ENCODE data around the gene FRMPD1. TPM values are rescaled to one million over a fixed set of nuclear protein-coding genes. Genes with fewer than 3 reads are reported as not detected.

The FRMPD1 gene
- total and polyA plus RNA-seq, 10 of the 15 experiments (the other 5 are each of a cell fraction or from before 2014, with no cell fraction given) = 0.01 to 0.08 (median 0.05) TPM; not detected in 6

- no peak overlapping the region for H3K9ac ChIP-seq (ENCODE audit: control insufficient read depth, insufficient read depth, low read length)
- no peak overlapping the region for H3K4me2 ChIP-seq (ENCODE audit: control insufficient read depth, insufficient read depth)
- TSS peak; percentile 49 for BruUV-seq (replicated peaks)
- FAIRE-seq = no peak
- ATAC-seq = no peak
- no peaks in the 10 kb centered on the region for H3K4me1 ChIP-seq (ENCODE audit: control insufficient read depth, insufficient read depth, low read length)
- H3K4me3 ChIP-seq = no peak overlapping the region
- H2AFZ ChIP-seq (ENCODE audit: control insufficient read depth, low read depth, low read length) = no peak overlapping the region
- H3K79me2 ChIP-seq (ENCODE audit: control insufficient read depth, insufficient read depth, low read length) = peaks cover 8% of the 10 kb centered on the region
- ChIA-PET CTCF (interaction anchor here (0.6 to 1.3 kb wide), 2 partner anchors 19 to 129 kb away, joined by 3 to 5 read pairs; no protein-coding TSS in a partner anchor), SMC1A (ENCODE audit: uncharacterized antibody, unreplicated experiment) (interaction anchor here (0.9 to 1.4 kb wide), 2 partner anchors 33 to 55 kb away, joined by 3 to 4 read pairs; no protein-coding TSS in a partner anchor), POLR2A (no interaction called here), RAD21 (ENCODE audit: unreplicated experiment) (no interaction called here)
- DNase-seq (ENCODE audit: low read depth, low spot score) = no peak
- TF ChIP-seq SMARCA5 (IDR thresholded peaks at IDR 0.05) (no peak), EED (IDR thresholded peaks at IDR 0.05; ENCODE audit: low read depth) (no peak), TAF1 (IDR thresholded peaks at IDR 0.05; ENCODE audit: borderline replicate concordance, low read depth, low read length) (no peak), CBX3 (IDR thresholded peaks at IDR 0.05; ENCODE audit: borderline replicate concordance, low read depth) (no peak), CREM (IDR thresholded peaks at IDR 0.05; ENCODE audit: low read depth) (no peak), CHD1 (IDR thresholded peaks at IDR 0.05; ENCODE audit: low read depth, low read length) (no peak), YY1 (IDR thresholded peaks at IDR 0.05; ENCODE audit: low read depth, low read length) (no peak), ZZZ3 (IDR thresholded peaks at IDR 0.05; ENCODE audit: control insufficient read depth, insufficient read length, low read depth) (no peak), HDGF (IDR thresholded peaks at IDR 0.05) (no peak)
- H4K20me1 ChIP-seq (ENCODE audit: control insufficient read depth, insufficient read depth) = no peaks in the 10 kb centered on the region
- peaks cover 6 to 24% of the 10 kb centered on the region in 2 experiments for H3K36me3 ChIP-seq (ENCODE audit: control insufficient read depth in 2 of 2, insufficient read depth in 2 of 2, low read length in 1 of 2)
- H3K9me3 ChIP-seq (replicated peaks; ENCODE audit: control insufficient read depth, insufficient read depth, low read length) = no peaks in the 10 kb centered on the region
- no peaks in the 10 kb centered on the region for H3K27me3 ChIP-seq (replicated peaks in 1 of 2; ENCODE audit: control insufficient read depth in 2 of 2, insufficient read depth in 2 of 2, low read length in 1 of 2)
- intact Hi-C loops (cut with micrococcal nuclease; ENCODE audit: unreplicated experiment) (no loop called here), in situ Hi-C loops (cut with MboI) (no loop called here)
- no peak overlapping the region for H3K27ac ChIP-seq (ENCODE audit: control insufficient read depth, insufficient read depth)
- 100% methylated on average over 2 of the region's 2 CpGs for WGBS (ENCODE audit: insufficient coverage, insufficient replicate concordance, low lambda C conversion rate, missing lambda C conversion rate)
Observed at GRCh38 chr9:37778534-37778933, 127.8 kb downstream of the FRMPD1 start.

- Histone ChIP-seq H4K20me1 (ENCODE audit: control insufficient read depth, insufficient read depth) (no peaks in the 10 kb centered on the region), H2AFZ (ENCODE audit: control insufficient read depth, low read depth, low read length) (peak overlapping the region; percentile 95), H3K27me3 (replicated peaks in 1 of 2; ENCODE audit: control insufficient read depth in 2 of 2, insufficient read depth in 2 of 2, low read length in 1 of 2) (no peaks in the 10 kb centered on the region), H3K9me3 (replicated peaks; ENCODE audit: control insufficient read depth, insufficient read depth, low read length) (no peaks in the 10 kb centered on the region), H3K36me3 (ENCODE audit: control insufficient read depth in 2 of 2, insufficient read depth in 2 of 2, low read length in 1 of 2) (peaks cover 0 to 8% of the 10 kb centered on the region in 2 experiments; a peak in 2 of 4 replicates), H3K27ac (ENCODE audit: control insufficient read depth, insufficient read depth) (peak overlapping the region; percentile 88), H3K4me2 (ENCODE audit: control insufficient read depth, insufficient read depth) (peak overlapping the region; percentile 71), H3K9ac (ENCODE audit: control insufficient read depth, insufficient read depth, low read length) (peak overlapping the region; percentile 89), H3K79me2 (ENCODE audit: control insufficient read depth, insufficient read depth, low read length) (peaks cover 34% of the 10 kb centered on the region), H3K4me3 (peak overlapping the region; percentile 77), H3K4me1 (ENCODE audit: control insufficient read depth, insufficient read depth, low read length) (no peaks in the 10 kb centered on the region)
- in situ Hi-C loops (cut with MboI) (no loop called here), intact Hi-C loops (cut with micrococcal nuclease; ENCODE audit: unreplicated experiment) (loop anchor here (2.0 to 10.0 kb wide), 3 partner anchors 17 to 299 kb away; partner anchors contain the start of genes DCAF10 and POLR1E)
- FAIRE-seq (no peak), DNase-seq (ENCODE audit: low read depth, low spot score) (no peak), ATAC-seq (no peak; the same call in 2 of the 3 replicates)
- CTCF ChIA-PET = interaction anchor here (1.0 to 2.5 kb wide), 6 partner anchors 10 to 119 kb away, joined by 3 to 13 read pairs (median 4); partner anchors contain the start of gene DCAF10
- RAD21 ChIA-PET (ENCODE audit: unreplicated experiment) = interaction anchor here (0.8 to 2.7 kb wide), 6 partner anchors 14 to 209 kb away, joined by 3 to 11 read pairs (median 3); partner anchors contain the start of genes DCAF10 and SLC25A51
- WGBS (ENCODE audit: insufficient coverage, insufficient replicate concordance, low lambda C conversion rate, missing lambda C conversion rate) = 0% methylated on average over 6 of the region's 6 CpGs
- POLR2A ChIA-PET = interaction anchor here (0.6 to 2.4 kb wide), 5 partner anchors 9 to 53 kb away, joined by 3 to 10 read pairs (median 7); partner anchors contain the start of gene DCAF10
- BruUV-seq (replicated peaks) = TSS peak; percentile 43
- SMC1A ChIA-PET (ENCODE audit: uncharacterized antibody, unreplicated experiment) = interaction anchor here (1.0 kb wide), 2 partner anchors 10 to 118 kb away, joined by 3 to 4 read pairs; no protein-coding TSS in a partner anchor
- TF ChIP-seq ELK1 (IDR thresholded peaks at IDR 0.05; ENCODE audit: low read depth, low read length) (no peak), ZNF687 (IDR thresholded peaks at IDR 0.05) (no peak), ZNF622 (IDR thresholded peaks at IDR 0.05) (no peak), TCF3 (IDR thresholded peaks at IDR 0.05; ENCODE audit: borderline replicate concordance, insufficient read depth, low read depth, low read length) (no peak)
Observed at GRCh38 chr9:37784291-37784615, 133.5 kb downstream of the FRMPD1 start.

Data from GM12878 (cell line).